Natural killer cell (primary cell): ENCODE measurements around the gene LRRC40. TPM values are rescaled to one million over a fixed set of nuclear protein-coding genes. Genes with fewer than 3 reads are reported as not detected.
"Not testable (repeated sequence)": the region's sequence is repeated elsewhere in the genome, so short reads cannot be mapped to it uniquely, and the experiment has no call there.

ENCODE experiments used
- ATAC-seq, 3 donors: fragments of 150-1000 bp in 2 of 3; fragments of 200-7000 bp in 1 of 3; cut with Tn5 transposase; 1 replicate in 1 of 3; 2 replicates in 2 of 3; pipeline ENCODE4 v1.10.0; 2021; ENCODE audit warnings: mild to moderate bottlenecking in 2 of 3, moderate library complexity in 2 of 3
- DNase-seq, 2 donors: peaks; one replicate each; pipeline versions ENCODE4 v3.0.0 to v3.0.0-alpha.2; 2013 to 2021; ENCODE audit warnings: mixed read lengths in 1 of 2
- H3K27ac ChIP-seq: one replicate; pipeline ENCODE4 v1.5.1; 2013; ENCODE audit warnings: mild to moderate bottlenecking, low read length
- H3K27me3 ChIP-seq: one replicate; pipeline ENCODE4 v1.6.1; 2013; ENCODE audit warnings: low read length; ENCODE audit not compliant: control insufficient read depth, insufficient read depth
- H3K36me3 ChIP-seq: one replicate; pipeline ENCODE4 v1.6.1; 2013; ENCODE audit warnings: low read length; ENCODE audit not compliant: control insufficient read depth, insufficient read depth
- H3K4me1 ChIP-seq: one replicate; pipeline ENCODE4 v1.6.1; 2013; ENCODE audit warnings: low read length; ENCODE audit not compliant: control insufficient read depth, insufficient read depth
- H3K4me3 ChIP-seq: one replicate; pipeline ENCODE4 v1.5.1; 2013; ENCODE audit warnings: low read length
- H3K9me3 ChIP-seq: one replicate; pipeline ENCODE4 v1.6.1; 2013; ENCODE audit warnings: low read length; ENCODE audit not compliant: control insufficient read depth, insufficient read depth
- H3K27ac Mint-ChIP-seq, 2 donors: one replicate each; pipeline ENCODE4 v1.8.0; 2022; ENCODE audit warnings: mild to moderate bottlenecking in 2 of 2, mixed read lengths in 2 of 2, moderate library complexity in 1 of 2
- H3K27me3 Mint-ChIP-seq, 2 donors: one replicate each; pipeline ENCODE4 v1.8.0; 2022; ENCODE audit warnings: low read depth in 2 of 2, mixed read lengths in 2 of 2
- H3K36me3 Mint-ChIP-seq: one replicate; pipeline ENCODE4 v1.8.0; 2022; ENCODE audit warnings: mixed read lengths
- H3K4me1 Mint-ChIP-seq, 2 donors: one replicate each; pipeline ENCODE4 v1.8.0; 2022; ENCODE audit warnings: mixed read lengths in 2 of 2
- H3K4me3 Mint-ChIP-seq: one replicate; pipeline ENCODE4 v1.8.0; 2022; ENCODE audit warnings: mild to moderate bottlenecking, moderate library complexity, mixed read lengths
- H3K9me3 Mint-ChIP-seq, 2 donors: one replicate each; pipeline ENCODE4 v1.8.0; 2022; ENCODE audit warnings: mixed read lengths in 2 of 2
- CTCF ChIP-seq: fragments of 200-600 bp; IDR thresholded peaks from one replicate; pipeline ENCODE4 v1.8.0; 2022; ENCODE audit warnings: antibody characterized with exemption
- WGBS: methylation state at CpG from one replicate; pipeline ENCODE4 v1.1.7; 2013; ENCODE audit warnings: missing lambda C conversion rate; ENCODE audit not compliant: insufficient coverage; 5-methylcytosine and 5-hydroxymethylcytosine counted together
- intact Hi-C: fragments of 100-400 bp; cut with micrococcal nuclease; formaldehyde crosslinking; loops from one replicate; pipeline ENCODE4 v1.14.2; 2022
- total RNA-seq, 4 donors: library from RNA; stranded (reverse); fragments of 120-200 nt in 1 of 4; gene quantifications; one replicate each; pipeline versions ENCODE4 v1.2.3 to v1.2.4, GENCODE V29; 2013 to 2022

LRRC40 gene
- total RNA-seq, 3 donors from 2014 or later (not counting 1 experiment from before 2014, with no cell fraction given) = 15.5 to 18.4 (median 16.5) TPM

- Mint-ChIP-seq H3K27me3 (no peaks in the 10 kb centered on the region), H3K4me1 (peaks cover 18 to 38% of the 10 kb centered on the region in 2 donors), H3K4me3 (no peak overlapping the region), H3K36me3 (no peaks in the 10 kb centered on the region), H3K9me3 (no peaks in the 10 kb centered on the region), H3K27ac (no peak overlapping the region)
- ATAC-seq (no peak), DNase-seq (no peak)
- H3K36me3 ChIP-seq = no peaks in the 10 kb centered on the region
- no peak overlapping the region for H3K4me3 ChIP-seq
- H3K27ac ChIP-seq = no peak overlapping the region
- no peaks in the 10 kb centered on the region for H3K27me3 ChIP-seq
- peaks cover 7% of the 10 kb centered on the region for H3K4me1 ChIP-seq
- intact Hi-C loops = no loop called here
- no peaks in the 10 kb centered on the region for H3K9me3 ChIP-seq
- WGBS = 97% methylated on average over 3 of the region's 4 CpGs
- no peak for TF ChIP-seq CTCF
Observed at GRCh38 chr1:70200065-70200464, 5.3 kb downstream of the LRRC40 start.

GRCh38 chr1:70196333-70196732 is 9.0 kb downstream of the LRRC40 start:
- Histone ChIP-seq H3K27me3 (no peaks in the 10 kb centered on the region), H3K27ac (no peak overlapping the region), H3K36me3 (no peaks in the 10 kb centered on the region), H3K9me3 (no peaks in the 10 kb centered on the region), H3K4me1 (no peaks in the 10 kb centered on the region), H3K4me3 (no peak overlapping the region)
- DNase-seq (no peak), ATAC-seq (no peak)
- WGBS = 89% methylated on average over 1 of the region's 3 CpGs
- Mint-ChIP-seq H3K27ac (no peak overlapping the region), H3K36me3 (no peaks in the 10 kb centered on the region), H3K4me1 (peaks cover 5 to 16% of the 10 kb centered on the region in 2 donors), H3K9me3 (no peaks in the 10 kb centered on the region), H3K27me3 (no peaks in the 10 kb centered on the region), H3K4me3 (no peak overlapping the region)
- intact Hi-C loops = no loop called here
- TF ChIP-seq CTCF = no peak

- Histone ChIP-seq H3K9me3 (no peaks in the 10 kb centered on the region), H3K4me3 (no peak overlapping the region), H3K36me3 (no peaks in the 10 kb centered on the region), H3K27ac (no peak overlapping the region), H3K4me1 (no peaks in the 10 kb centered on the region), H3K27me3 (no peaks in the 10 kb centered on the region)
- Mint-ChIP-seq H3K27ac (no peak overlapping the region), H3K4me3 (no peak overlapping the region), H3K4me1 (peaks cover under 1 to 16% of the 10 kb centered on the region in 2 donors), H3K9me3 (no peaks in the 10 kb centered on the region), H3K36me3 (no peaks in the 10 kb centered on the region), H3K27me3 (no peaks in the 10 kb centered on the region)
- WGBS = 95% methylated on average over 3 of the region's 4 CpGs
- ATAC-seq (no peak), DNase-seq (no peak)
- TF ChIP-seq CTCF = no peak
- intact Hi-C loops = no loop called here
Observed at GRCh38 chr1:70195342-70195741, 10.0 kb downstream of the LRRC40 start.

- Histone ChIP-seq H3K4me3 (no peak overlapping the region), H3K36me3 (no peaks in the 10 kb centered on the region), H3K27ac (no peak overlapping the region), H3K27me3 (no peaks in the 10 kb centered on the region), H3K4me1 (no peaks in the 10 kb centered on the region), H3K9me3 (no peaks in the 10 kb centered on the region)
- Mint-ChIP-seq H3K27ac (no peak overlapping the region), H3K9me3 (no peaks in the 10 kb centered on the region), H3K4me3 (no peak overlapping the region), H3K36me3 (no peaks in the 10 kb centered on the region), H3K27me3 (no peaks in the 10 kb centered on the region), H3K4me1 (peaks cover 0 to 16% of the 10 kb centered on the region in 2 donors)
- ATAC-seq = no peak
- TF ChIP-seq CTCF = no peak
- DNase-seq = no peak
- intact Hi-C loops = no loop called here
Observed at GRCh38 chr1:70194601-70195000, 10.8 kb downstream of the LRRC40 start.

- H3K4me1 Mint-ChIP-seq, H3K27me3 Mint-ChIP-seq, H3K27ac Mint-ChIP-seq, H3K4me1 ChIP-seq, H3K36me3 ChIP-seq, intact Hi-C loops, H3K27ac ChIP-seq, H3K36me3 Mint-ChIP-seq, H3K4me3 ChIP-seq, H3K27me3 ChIP-seq, H3K9me3 ChIP-seq, H3K9me3 Mint-ChIP-seq, DNase-seq, H3K4me3 Mint-ChIP-seq, ATAC-seq: not testable (repeated sequence)
Observed at GRCh38 chr1:70192446-70192845, 12.9 kb downstream of the LRRC40 start.
